Endodermal cell (in vitro differentiated cells): Measurements from ENCODE around the gene FAM174B. TPM values are rescaled to one million over a fixed set of nuclear protein-coding genes. Genes with fewer than 3 reads are reported as not detected.

ENCODE experiments used
- DNase-seq: peaks from one replicate; pipeline ENCODE4 v3.0.0-alpha.2; 2017
- H3K27ac ChIP-seq: 2 replicates; pipeline ENCODE4 v1.5.1; 2013; ENCODE audit warnings: mild to moderate bottlenecking, low read depth, low read length, moderate library complexity
- H3K27me3 ChIP-seq: 2 replicates; pipeline ENCODE4 v1.6.1; 2013; ENCODE audit warnings: mild to moderate bottlenecking, low read length, moderate library complexity; ENCODE audit not compliant: insufficient read depth, control insufficient read depth, poor library complexity, severe bottlenecking
- H3K36me3 ChIP-seq: 2 replicates; pipeline ENCODE4 v1.7.0; 2013; ENCODE audit warnings: mild to moderate bottlenecking, low read length, moderate library complexity; ENCODE audit not compliant: control insufficient read depth, insufficient read depth
- H3K4me1 ChIP-seq: one replicate; pipeline ENCODE4 v1.7.0; 2013; ENCODE audit warnings: low read length; ENCODE audit not compliant: control insufficient read depth, insufficient read depth
- H3K4me3 ChIP-seq: 2 replicates; pipeline ENCODE4 v1.5.1; 2013; ENCODE audit warnings: mild to moderate bottlenecking, low read length, moderate library complexity
- H3K9ac ChIP-seq: 2 replicates; pipeline ENCODE4 v1.6.1; 2013; ENCODE audit warnings: mild to moderate bottlenecking, low read length, moderate library complexity; ENCODE audit not compliant: poor library complexity, severe bottlenecking; ENCODE audit errors: extremely low read depth
- H3K9me3 ChIP-seq: 2 replicates; pipeline ENCODE4 v1.6.1; 2013; ENCODE audit warnings: mild to moderate bottlenecking, low read length, moderate library complexity; ENCODE audit not compliant: control insufficient read depth
- H3K27ac Mint-ChIP-seq: 2 replicates; pipeline ENCODE4 v1.8.0; 2020; ENCODE audit warnings: mixed read lengths
- H3K27me3 Mint-ChIP-seq: 2 replicates; pipeline ENCODE4 v1.8.0; 2021; ENCODE audit warnings: mild to moderate bottlenecking, mixed read lengths; ENCODE audit not compliant: insufficient read depth
- H3K36me3 Mint-ChIP-seq: 2 replicates; pipeline ENCODE4 v1.8.0; 2020; ENCODE audit warnings: low read depth, mixed read lengths
- H3K4me1 Mint-ChIP-seq: 2 replicates; pipeline ENCODE4 v1.8.0; 2020; ENCODE audit warnings: mixed read lengths
- H3K4me3 Mint-ChIP-seq: 2 replicates; pipeline ENCODE4 v1.8.0; 2020; ENCODE audit warnings: mild to moderate bottlenecking, moderate library complexity, mixed read lengths
- H3K9me3 Mint-ChIP-seq: 2 replicates; pipeline ENCODE4 v1.8.0; 2020; ENCODE audit warnings: mild to moderate bottlenecking, mixed read lengths
- CTCF ChIP-seq: fragments of 200-600 bp; sonication (generic); conservative IDR thresholded peaks from 2 replicates; pipeline ENCODE4 v1.5.0; 2021; ENCODE audit warnings: antibody characterized with exemption, mild to moderate bottlenecking
- WGBS, 2 experiments: methylation state at CpG; one replicate each; pipeline versions ENCODE4 v1.1.5 to v1.1.7; 2013; ENCODE audit warnings: missing lambda C conversion rate in 2 of 2, mixed read lengths in 1 of 2; ENCODE audit not compliant: insufficient coverage in 1 of 2, insufficient read length in 1 of 2; 5-methylcytosine and 5-hydroxymethylcytosine counted together
- total RNA-seq, 2 donors: library from RNA; stranded (reverse); fragmentation: NEBNext Ultra II Directional in 1 of 2; extraction: Animal tissue kit (Norgen Biotek cat#: 25700) in 1 of 2; gene quantifications; 2 replicates in 1 of 2; 3 replicates in 1 of 2; pipeline ENCODE4 v1.2.1, GENCODE V29; 2021

The FAM174B gene
- total RNA-seq, 2 donors from 2014 or later = 66.0 to 105 TPM

GRCh38 chr15:92574161-92574560 is 81.4 kb downstream of the FAM174B start:
- Histone ChIP-seq H3K4me3 (no peak overlapping the region), H3K36me3 (no peaks in the 10 kb centered on the region), H3K27ac (no peak overlapping the region), H3K27me3 (no peaks in the 10 kb centered on the region), H3K9ac (no peak overlapping the region), H3K4me1 (no peaks in the 10 kb centered on the region), H3K9me3 (no peaks in the 10 kb centered on the region)
- no peaks in the 10 kb centered on the region for H3K9me3 Mint-ChIP-seq
- no peak overlapping the region for H3K27ac Mint-ChIP-seq
- 95 to 100% methylated on average over 1 of the region's 1 CpG for WGBS, 2 experiments
- peaks cover 34% of the 10 kb centered on the region for H3K27me3 Mint-ChIP-seq
- H3K4me3 Mint-ChIP-seq = no peak overlapping the region
- no peak for TF ChIP-seq CTCF
- no peaks in the 10 kb centered on the region for H3K4me1 Mint-ChIP-seq
- no peak for DNase-seq
- H3K36me3 Mint-ChIP-seq = no peaks in the 10 kb centered on the region

- Mint-ChIP-seq H3K4me1 (no peaks in the 10 kb centered on the region), H3K27me3 (peaks cover 35% of the 10 kb centered on the region), H3K9me3 (peaks cover 3% of the 10 kb centered on the region), H3K36me3 (no peaks in the 10 kb centered on the region), H3K27ac (no peak overlapping the region), H3K4me3 (no peak overlapping the region)
- DNase-seq = no peak
- no peaks in the 10 kb centered on the region for H3K9me3 ChIP-seq
- H3K4me1 ChIP-seq = no peaks in the 10 kb centered on the region
- H3K27ac ChIP-seq = no peak overlapping the region
- no peak overlapping the region for H3K4me3 ChIP-seq
- H3K27me3 ChIP-seq = no peaks in the 10 kb centered on the region
- no peak for TF ChIP-seq CTCF
- H3K36me3 ChIP-seq = no peaks in the 10 kb centered on the region
- WGBS, 2 experiments = 81 to 86% methylated on average over 4 of the region's 4 CpGs
- no peak overlapping the region for H3K9ac ChIP-seq
These were observed 83.8 kb downstream of the FAM174B start for GRCh38 chr15:92571824-92572223.

GRCh38 chr15:92570391-92570790 is 85.2 kb downstream of the FAM174B start:
- peaks cover 32% of the 10 kb centered on the region for H3K27me3 Mint-ChIP-seq
- Histone ChIP-seq H3K9ac (no peak overlapping the region), H3K9me3 (no peaks in the 10 kb centered on the region), H3K4me1 (no peaks in the 10 kb centered on the region), H3K27ac (no peak overlapping the region), H3K4me3 (no peak overlapping the region), H3K36me3 (no peaks in the 10 kb centered on the region), H3K27me3 (no peaks in the 10 kb centered on the region)
- H3K4me1 Mint-ChIP-seq = no peaks in the 10 kb centered on the region
- TF ChIP-seq CTCF = no peak
- no peaks in the 10 kb centered on the region for H3K36me3 Mint-ChIP-seq
- H3K9me3 Mint-ChIP-seq = peaks cover 6% of the 10 kb centered on the region
- no peak for DNase-seq
- WGBS, 2 experiments = 72 to 75% methylated on average over 4 to 7 of the region's 7 CpGs
- no peak overlapping the region for H3K27ac Mint-ChIP-seq
- H3K4me3 Mint-ChIP-seq = no peak overlapping the region
